GM12872 (cell line): ENCODE data around the gene LCN12.

Experiments used
- CTCF ChIP-seq: IDR thresholded peaks from 3 replicates; pipeline ENCODE4 v1.5.1; 2011; ENCODE audit warnings: low read depth, mild to moderate bottlenecking, low read length, moderate library complexity; ENCODE audit not compliant: insufficient read depth

LCN12 gene

GRCh38 chr9:136994888-136995230 is 42.8 kb downstream of the LCN12 start:
- TF ChIP-seq CTCF, result no peak

GRCh38 chr9:136995362-136995761 is 43.3 kb downstream of the LCN12 start:
- no peak for TF ChIP-seq CTCF

GRCh38 chr9:136995772-136996311 is 43.8 kb downstream of the LCN12 start:
- TF ChIP-seq CTCF, result no peak

- TF ChIP-seq CTCF, result no peak
These were observed 44.6 kb downstream of the LCN12 start, which contains the start of gene CLIC3 for GRCh38 chr9:136996361-136997292. Gene CLIC3, minus strand, starts transcription at chr9:136996568. Its CDS starts 25 bp downstream, at chr9:136996543.

- no peak for TF ChIP-seq CTCF
These were observed 45.3 kb downstream of the LCN12 start for GRCh38 chr9:136997371-136997770.

- TF ChIP-seq CTCF, result no peak
These were observed 45.8 kb downstream of the LCN12 start for GRCh38 chr9:136997830-136998234.

GRCh38 chr9:137000177-137000930 is 48.3 kb downstream of the LCN12 start:
- no peak for TF ChIP-seq CTCF
